K562 (cell line): ENCODE data around the gene LRMDA.

Source experiments
- BACH1 ChIP-seq: fragments of 200-800 bp; sonication (Bioruptor generic); IDR thresholded peaks from 2 replicates; pipeline ENCODE4 v1.6.1; 2016; ENCODE audit warnings: missing genetic modification characterization, missing compliant biosample characterization
- CREB1 ChIP-seq, 2 experiments: sonication (generic) in 1 of 2; formaldehyde crosslinking in 1 of 2; IDR thresholded peaks; 2 replicates each; pipeline versions ENCODE4 v1.6.1 to v1.8.0; 2012 to 2022; ENCODE audit warnings: inconsistent platforms in 1 of 2, mild to moderate bottlenecking in 1 of 2, missing genetic modification reagents in 1 of 2, moderate library complexity in 1 of 2
- CREM ChIP-seq: IDR thresholded peaks from 2 replicates; pipeline ENCODE4 v1.6.1; 2014; ENCODE audit warnings: antibody characterized with exemption, low read depth
- CTCF ChIP-seq, 3 experiments: IDR thresholded peaks in 2 of 3; conservative IDR thresholded peaks in 1 of 3; 2 replicates each; pipeline ENCODE4 v1.5.1; 2011 to 2012; ENCODE audit warnings: low read length in 3 of 3, mild to moderate bottlenecking in 3 of 3, control low read depth in 2 of 3, improper control_type of control experiment in 1 of 3, inconsistent platforms in 1 of 3, low read depth in 1 of 3, mixed read lengths in 1 of 3, moderate library complexity in 1 of 3; ENCODE audit not compliant: insufficient read depth in 2 of 3
- DNMT1 ChIP-seq: fragments of 450-650 bp; IDR thresholded peaks from 2 replicates; pipeline ENCODE4 v1.6.1; 2016; ENCODE audit warnings: antibody characterized with exemption, mild to moderate bottlenecking
- EZH2 ChIP-seq: IDR thresholded peaks from 2 replicates; pipeline ENCODE4 v1.6.1; 2012; ENCODE audit warnings: low read depth, mild to moderate bottlenecking, inconsistent platforms, low read length, borderline replicate concordance
- MTA1 ChIP-seq: fragments of 450-650 bp; IDR thresholded peaks from 2 replicates; pipeline ENCODE4 v1.6.1; 2017; ENCODE audit warnings: borderline replicate concordance
- NFYB ChIP-seq: IDR thresholded peaks from 2 replicates; pipeline ENCODE4 v1.6.1; 2011; ENCODE audit warnings: mild to moderate bottlenecking, moderate library complexity; ENCODE audit not compliant: insufficient read length; ENCODE audit errors: extremely low read depth
- POLR2AphosphoS2 ChIP-seq: IDR thresholded peaks from 2 replicates; pipeline ENCODE4 v1.6.1; 2012; ENCODE audit warnings: low read length, improper control_type of control experiment
- POLR2AphosphoS5 ChIP-seq: IDR thresholded peaks from 2 replicates; pipeline ENCODE4 v1.6.1; 2011; ENCODE audit warnings: mild to moderate bottlenecking, low read depth, low read length, moderate library complexity; ENCODE audit not compliant: control insufficient read depth, insufficient read depth
- SREBF1 ChIP-seq: fragments of 150-350 bp; IDR thresholded peaks from 2 replicates; pipeline ENCODE4 v1.6.1; 2014; ENCODE audit warnings: antibody characterized with exemption, low read depth, low read length, borderline replicate concordance
- ZNF174 ChIP-seq: fragments of 250-450 bp; sonication (Bioruptor Pico); IDR thresholded peaks from 2 replicates; pipeline ENCODE4 v1.4.0; 2020; ENCODE audit warnings: mild to moderate bottlenecking

- TF ChIP-seq CTCF (IDR thresholded peaks at IDR 0.05 in 2 of 3, conservative IDR thresholded peaks at IDR 0.05 in 1 of 3; ENCODE audit: insufficient read depth in 2 of 3, low read depth in 1 of 3, low read length in 3 of 3) (no peak), SREBF1 (no peak), CREM (no peak), NFYB (no peak), DNMT1 (no peak), POLR2AphosphoS5 (no peak), CREB1 (IDR thresholded peaks at IDR 0.05) (no peak), CREB1 (CRISPR knock-in tag; IDR thresholded peaks at IDR 0.05) (no peak), EZH2 (no peak), POLR2AphosphoS2 (no peak), MTA1 (no peak), ZNF174 (CRISPR knock-in tag) (no peak), BACH1 (tag) (no peak)
Observed at GRCh38 chr10:75472685-75473084, 41.3 kb downstream of the LRMDA start.
